HG03571 (cell line): ENCODE measurements around the gene SLC6A16.
"Not testable (repeated sequence)": the region's sequence is repeated elsewhere in the genome, so short reads cannot be mapped to it uniquely, and the experiment has no call there.

Source experiments
- ATAC-seq: cut with Tn5 transposase; IDR thresholded peaks from one replicate; pipeline ENCODE4 v1.9.1; 2021; ENCODE audit not compliant: unreplicated experiment

The SLC6A16 gene

DNA sequence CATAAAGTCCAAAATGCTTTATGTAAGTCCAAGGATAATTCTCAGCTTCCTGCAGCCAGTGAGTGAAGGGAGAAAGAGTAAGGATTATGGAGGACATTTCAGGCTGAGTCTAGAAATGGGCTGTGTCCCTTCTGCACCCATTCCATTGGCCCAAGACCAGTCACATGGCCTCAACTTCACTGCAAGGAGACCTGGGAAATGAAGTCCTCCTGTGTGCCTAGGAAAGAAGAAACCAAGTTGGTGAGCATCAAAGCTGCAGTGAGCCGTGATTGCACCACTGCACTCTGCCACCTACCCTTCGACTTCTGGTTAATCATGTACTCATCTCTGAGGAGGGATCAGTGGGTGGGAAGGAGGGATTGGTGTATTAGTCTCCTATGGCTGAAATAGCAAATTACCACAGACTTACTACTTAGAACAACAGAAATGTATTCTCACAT, 6.6 kb upstream of the SLC6A16 start:
- no peak for ATAC-seq

DNA sequence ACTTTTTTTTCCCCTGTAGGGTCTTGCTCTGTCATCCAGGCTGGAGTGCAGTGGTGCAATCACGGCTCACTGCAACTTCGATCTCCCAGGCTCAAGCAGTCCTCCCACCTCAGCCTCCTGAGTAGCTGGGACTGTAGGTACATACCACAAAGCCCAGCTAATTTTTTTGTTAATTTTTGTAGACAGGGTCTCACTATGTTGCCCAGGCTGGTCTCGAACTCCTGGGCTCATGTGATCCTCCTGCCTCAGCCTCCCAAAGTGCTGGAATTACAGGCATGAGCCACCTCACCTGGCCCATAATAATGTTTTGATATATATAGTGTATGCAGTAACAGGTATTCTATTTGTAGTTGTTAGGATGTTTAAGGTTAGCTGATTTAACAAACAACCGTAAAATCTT, 6.2 kb upstream of the SLC6A16 start:
- not testable (repeated sequence) for ATAC-seq

GRCh38 chr19:49328741-49329140, 3.8 kb upstream of the SLC6A16 start:
- no peak for ATAC-seq

- no peak for ATAC-seq
These were observed 3.0 kb upstream of the SLC6A16 start for GRCh38 chr19:49327878-49328544.

GRCh38 chr19:49326165-49326704, 1.2 kb upstream of the SLC6A16 start:
- no peak for ATAC-seq

GRCh38 chr19:49325756-49326155, 765 bp upstream of the SLC6A16 start:
- ATAC-seq = not testable (repeated sequence)

DNA sequence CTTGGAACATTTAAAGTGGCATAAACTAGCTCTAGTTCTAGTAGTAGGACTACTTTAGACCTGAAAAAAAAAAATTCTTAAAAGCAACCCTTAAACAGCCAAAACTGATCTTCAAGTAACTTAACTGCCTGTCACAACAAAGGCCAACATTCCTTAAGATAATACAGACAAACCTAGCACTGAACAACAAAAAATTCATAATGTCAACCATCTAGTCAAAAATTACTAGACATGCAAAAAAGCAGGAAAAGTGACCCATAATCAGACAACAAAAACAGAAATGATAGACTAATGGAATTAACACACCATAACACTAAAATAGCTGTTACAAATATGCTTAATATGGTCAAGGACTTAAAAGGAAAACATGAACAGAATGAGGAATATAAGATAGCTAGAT, 6.7 kb downstream of the SLC6A16 start:
- ATAC-seq = no peak

GRCh38 chr19:49316284-49316683, 8.7 kb downstream of the SLC6A16 start:
- ATAC-seq = no peak

DNA sequence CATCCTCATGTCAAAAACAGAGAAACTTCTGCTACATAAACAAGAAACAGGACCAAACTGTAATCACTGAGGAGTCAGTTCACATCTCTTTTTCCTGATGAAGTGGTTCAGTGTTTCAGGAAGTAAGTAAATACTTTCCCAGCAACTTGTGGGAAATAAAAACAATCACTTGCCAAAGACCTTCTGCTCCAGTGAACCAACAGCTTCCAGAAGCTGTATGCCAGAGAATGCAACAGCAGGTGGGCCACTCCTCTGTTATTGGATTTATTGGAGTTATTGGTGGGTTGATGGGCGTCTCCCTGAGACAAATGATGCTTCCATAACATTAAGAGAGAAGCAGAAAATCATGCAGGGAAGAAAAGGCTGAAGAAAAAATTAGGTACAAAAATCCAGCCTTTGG, 9.9 kb downstream of the SLC6A16 start:
- ATAC-seq = no peak

DNA sequence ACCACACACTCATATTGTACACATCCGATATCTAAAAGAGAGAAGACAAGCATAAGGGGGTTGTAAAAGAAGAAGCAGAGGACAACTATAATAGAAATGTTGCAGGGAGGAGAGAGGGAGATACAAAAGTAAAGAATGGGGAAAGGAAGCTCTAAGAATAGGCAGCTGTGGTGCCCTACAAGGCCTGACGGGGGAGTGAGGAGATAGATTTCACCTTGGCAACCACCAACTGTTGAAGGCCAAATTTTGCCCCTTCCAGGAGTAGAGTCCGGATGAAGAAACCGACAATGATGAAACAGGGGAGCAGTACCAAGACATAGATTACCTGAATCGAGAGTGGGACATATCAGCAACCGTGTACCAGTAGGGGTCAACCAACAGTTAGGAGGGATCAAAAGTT, 15.9 kb downstream of the SLC6A16 start:
- ATAC-seq = no peak

GRCh38 chr19:49306734-49307133, 18.3 kb downstream of the SLC6A16 start:
- not testable (repeated sequence) for ATAC-seq

DNA sequence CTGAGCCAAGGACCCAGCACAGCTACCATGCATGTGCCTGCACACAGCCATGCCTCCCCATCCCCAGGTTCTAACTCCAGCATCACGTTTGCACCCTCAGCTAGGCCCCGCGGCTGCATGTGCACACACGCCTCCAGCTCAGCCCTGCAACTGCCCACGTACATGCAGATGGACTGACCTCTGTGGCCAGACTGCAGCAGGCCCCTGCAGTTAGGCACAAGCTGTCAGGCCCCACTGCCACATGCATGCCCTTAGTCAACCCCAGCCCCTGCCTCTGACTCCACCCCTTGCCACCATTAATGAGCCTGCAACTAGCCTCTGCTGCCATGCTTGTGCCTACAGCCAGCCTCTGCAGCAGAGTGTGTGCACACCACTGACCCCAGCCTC, 23.1 kb downstream of the SLC6A16 start:
- no peak for ATAC-seq

DNA sequence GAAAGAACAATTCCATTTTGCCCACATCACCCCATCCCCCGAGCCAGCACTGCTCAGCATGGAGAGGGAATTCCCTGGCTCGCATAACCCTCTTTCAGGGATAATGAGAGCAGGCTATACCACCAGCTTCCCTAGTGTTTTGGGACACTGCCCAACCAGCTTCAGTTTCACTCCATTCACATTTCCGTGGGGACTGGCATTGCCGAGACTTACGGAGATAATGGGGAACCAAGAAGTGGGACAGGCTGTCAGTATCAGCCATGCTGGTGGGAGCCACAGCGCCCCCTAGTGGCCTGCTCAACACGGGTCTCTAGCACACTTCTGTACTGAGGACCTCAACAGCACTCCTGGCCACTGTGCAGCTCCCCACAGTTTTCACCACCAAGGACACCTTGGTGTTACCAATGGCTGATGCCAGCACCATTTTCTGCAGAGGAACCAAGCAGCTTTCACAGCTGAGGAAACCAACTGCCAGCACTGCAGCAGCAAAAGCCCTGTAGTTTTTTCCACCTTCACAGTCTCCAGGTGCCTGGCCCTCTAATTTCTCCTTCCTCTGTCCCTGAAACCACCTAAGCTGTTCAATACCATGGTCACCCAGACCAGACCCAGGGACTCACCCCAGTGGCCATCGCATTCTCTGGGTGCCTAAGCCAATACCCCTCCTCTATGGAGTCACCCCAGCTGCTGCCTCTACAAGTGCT, 23.7 kb downstream of the SLC6A16 start:
- no peak for ATAC-seq

DNA sequence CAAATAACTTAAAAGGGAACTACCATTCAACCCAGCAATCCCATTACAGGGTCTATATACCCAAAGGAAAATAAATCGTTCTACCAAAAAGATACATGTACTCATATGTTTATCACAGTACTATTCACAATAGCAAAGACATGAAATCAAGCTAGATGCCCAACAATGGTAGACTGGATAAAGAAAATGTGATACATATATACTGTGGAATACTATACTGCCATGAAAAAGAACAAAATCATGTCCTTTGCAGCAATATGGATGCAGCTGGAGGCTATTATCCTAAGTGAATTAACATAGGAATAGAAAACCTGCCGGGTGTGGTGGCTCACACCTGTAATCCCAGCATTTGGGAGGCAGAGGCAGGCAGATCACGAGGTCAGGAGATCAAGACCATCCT, 26.3 kb downstream of the SLC6A16 start:
- not testable (repeated sequence) for ATAC-seq

DNA sequence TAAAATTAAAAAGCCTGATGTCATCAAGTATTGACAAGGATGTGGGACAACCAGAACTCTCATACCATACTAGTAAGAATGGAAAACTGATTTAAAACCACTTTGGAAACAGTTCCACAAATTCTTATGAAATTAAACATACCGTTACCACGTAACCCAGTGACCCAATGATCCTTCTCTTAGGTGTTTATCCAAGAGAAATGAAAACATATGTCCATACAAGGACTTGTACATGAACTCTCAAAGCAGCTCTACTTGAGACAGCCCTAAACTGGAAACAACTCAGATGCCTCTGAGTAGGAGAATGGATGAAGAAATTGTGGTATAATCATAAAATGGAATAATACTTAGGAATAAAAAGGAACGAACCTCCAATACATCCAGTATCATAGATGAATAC, 27.6 kb downstream of the SLC6A16 start:
- no peak for ATAC-seq

DNA sequence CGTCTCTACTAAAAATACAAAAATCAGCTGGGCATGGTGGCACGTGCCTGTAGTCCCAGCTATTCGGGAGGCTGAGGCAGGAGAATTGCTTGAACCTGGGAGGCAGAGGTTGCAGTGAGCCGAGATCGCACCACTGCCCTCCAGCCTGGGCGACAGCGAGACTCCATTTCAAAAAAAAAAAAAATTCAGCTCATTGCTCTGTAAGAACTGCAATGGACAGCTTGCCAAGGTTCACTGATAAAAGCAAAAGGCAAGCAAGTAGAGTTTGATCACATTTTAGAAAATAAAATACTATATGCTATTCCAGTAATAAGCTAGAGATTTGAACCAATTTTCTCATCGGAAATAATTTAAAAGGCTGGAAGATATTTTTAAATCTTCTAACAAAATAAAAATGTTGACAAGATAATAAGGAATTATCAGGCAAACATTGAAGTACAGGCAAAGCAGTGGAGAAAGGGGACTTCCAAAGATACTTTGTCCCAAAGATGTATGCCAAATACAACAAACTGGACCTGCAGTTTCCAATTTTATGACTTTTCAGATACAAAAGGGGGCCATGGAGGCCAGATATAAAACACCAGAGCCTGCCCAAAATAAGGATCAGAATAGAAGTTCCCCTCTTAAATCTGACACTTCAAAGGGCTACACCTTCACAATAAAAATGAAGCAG, 29.6 kb downstream of the SLC6A16 start:
- no peak for ATAC-seq

GRCh38 chr19:49294401-49294800, 30.6 kb downstream of the SLC6A16 start:
- ATAC-seq = no peak

DNA sequence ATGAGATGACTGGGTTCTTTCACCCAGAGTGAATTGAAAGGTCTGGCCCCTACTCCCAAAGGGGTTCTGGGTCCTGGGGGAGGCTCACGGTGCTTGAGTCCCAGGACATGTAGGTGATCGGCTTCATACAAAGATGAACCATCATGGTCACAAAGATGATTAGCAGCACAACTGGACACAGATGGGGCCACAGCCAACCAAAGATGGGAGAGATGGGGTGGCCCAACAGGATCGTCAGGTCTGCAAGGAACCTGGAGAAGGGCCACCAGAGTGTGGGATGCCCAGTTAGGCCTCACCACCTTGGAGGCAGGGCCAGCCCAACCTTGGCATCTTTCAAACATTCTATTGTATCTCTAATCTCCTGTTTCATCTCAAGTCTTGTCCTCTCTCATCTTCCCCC, 34.5 kb downstream of the SLC6A16 start:
- no peak for ATAC-seq

DNA sequence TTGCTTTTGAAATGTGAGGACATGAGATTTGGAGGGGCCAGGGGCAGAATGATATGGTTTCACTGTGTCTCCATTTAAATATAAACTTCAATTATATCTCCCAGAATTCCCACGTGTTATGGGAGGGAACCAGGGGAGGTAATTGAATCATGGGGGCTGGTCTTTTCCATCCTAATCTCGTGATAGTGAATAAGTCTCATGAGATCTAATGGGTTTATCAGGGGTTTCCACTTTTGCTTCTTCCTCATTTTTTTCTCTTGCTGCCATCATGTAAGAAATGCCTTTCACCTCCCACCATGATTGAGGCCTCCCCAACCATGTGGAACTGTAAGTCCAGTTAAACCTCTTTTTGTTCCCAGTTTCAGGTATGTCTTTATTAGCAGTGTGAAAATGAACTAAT, 35.7 kb downstream of the SLC6A16 start:
- ATAC-seq = not testable (repeated sequence)

GRCh38 chr19:49288205-49288604, 36.8 kb downstream of the SLC6A16 start:
- ATAC-seq = not testable (repeated sequence)

DNA sequence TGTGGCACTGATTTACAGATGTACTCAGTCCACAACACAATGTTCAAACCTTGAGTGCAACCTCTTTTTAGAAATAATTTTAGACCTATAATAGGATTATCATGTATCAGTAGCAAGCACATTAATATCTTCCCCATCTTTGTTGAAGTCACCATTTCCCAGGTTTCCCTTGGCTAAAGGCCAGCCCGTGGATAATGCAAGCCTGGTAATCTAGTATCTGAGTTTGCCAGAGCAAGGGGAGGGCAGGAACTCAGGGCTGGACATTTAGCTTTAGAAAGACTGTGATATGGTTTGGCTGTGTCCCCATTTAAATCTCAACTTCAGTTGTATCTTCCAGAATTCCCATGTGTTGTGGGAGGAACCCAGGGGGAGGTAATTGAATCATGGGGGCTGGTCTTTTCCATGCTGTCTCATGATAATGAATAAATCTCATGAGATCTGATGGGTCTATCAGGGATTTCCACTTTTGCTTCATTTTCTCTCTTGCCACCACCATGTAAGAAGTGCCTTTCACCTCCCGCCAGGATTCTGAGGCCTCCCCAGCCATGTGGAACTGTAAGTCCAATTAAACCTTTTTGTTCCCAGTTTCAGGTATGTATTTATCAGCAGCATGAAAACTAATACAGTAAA, 37.7 kb downstream of the SLC6A16 start:
- no peak for ATAC-seq
